SH-SY5Y (cell line): ENCODE measurements around the gene FBXO22.

Source experiments
- GATA2 ChIP-seq: IDR thresholded peaks from 2 replicates; pipeline ENCODE4 v1.6.1; 2011; ENCODE audit warnings: mild to moderate bottlenecking, low read depth, low read length
- GATA3 ChIP-seq: IDR thresholded peaks from 2 replicates; pipeline ENCODE4 v1.6.1; 2011; ENCODE audit warnings: low read depth, mild to moderate bottlenecking, low read length, moderate library complexity

FBXO22 gene

DNA sequence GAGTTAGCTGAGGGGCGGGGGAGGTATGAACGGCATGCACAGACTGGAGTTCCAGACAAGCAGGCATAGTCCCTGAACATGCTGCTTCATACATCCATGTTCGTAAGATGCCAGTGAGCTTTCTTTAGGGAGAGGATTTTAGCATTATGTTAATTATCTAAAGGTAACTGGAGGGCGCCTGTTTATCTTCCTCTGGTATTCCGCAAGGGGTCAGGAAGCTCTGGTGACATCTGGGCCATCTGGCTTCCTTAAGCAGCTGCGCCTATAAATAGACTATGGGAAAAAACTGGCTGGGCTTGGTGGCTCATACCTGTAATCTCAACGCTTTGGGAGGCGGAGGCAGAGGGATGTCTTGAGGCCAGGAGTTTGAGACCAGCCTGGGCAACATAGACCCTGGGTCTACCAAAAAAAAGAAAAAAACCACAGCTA lies 1.5 kb upstream of the FBXO22 start:
- TF ChIP-seq GATA3 = no peak

DNA sequence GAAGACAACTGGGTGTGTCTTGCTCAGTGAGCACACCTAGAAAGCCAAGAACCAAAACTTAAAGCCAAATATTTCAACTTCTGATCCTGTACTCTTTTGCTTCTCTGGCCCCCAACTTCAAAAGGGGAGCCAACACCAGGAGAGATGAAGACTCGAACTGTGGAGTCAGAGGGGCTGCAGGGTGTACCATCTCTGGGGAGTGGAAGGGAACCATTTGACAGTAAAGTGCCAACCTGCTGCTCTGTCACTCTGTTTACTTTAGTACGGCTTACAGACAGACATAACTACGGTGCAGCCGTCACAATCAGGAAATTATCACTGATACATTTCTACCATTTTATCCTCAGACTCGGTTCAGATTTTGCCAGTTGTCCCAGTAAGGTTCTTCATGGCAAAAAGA lies 1.6 kb downstream of the FBXO22 start:
- TF ChIP-seq GATA3 (no peak), GATA2 (no peak)

DNA sequence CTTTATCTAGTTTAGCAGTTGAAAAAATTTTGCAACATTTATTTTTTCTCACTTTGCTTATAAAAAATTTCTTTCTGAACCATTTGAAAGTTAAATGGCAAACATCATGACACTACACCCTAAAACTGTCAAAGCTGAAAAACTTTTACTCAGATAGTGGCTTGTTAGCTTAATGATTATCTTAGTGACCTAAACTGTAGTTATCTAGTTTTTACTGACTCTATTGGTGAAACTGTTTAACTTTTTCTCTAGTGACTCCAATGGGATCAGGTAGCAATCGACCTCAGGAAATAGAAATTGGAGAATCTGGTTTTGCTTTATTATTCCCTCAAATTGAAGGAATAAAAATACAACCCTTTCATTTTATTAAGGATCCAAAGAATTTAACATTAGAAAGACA lies 13.3 kb downstream of the FBXO22 start:
- TF ChIP-seq GATA3 (no peak), GATA2 (no peak)

DNA sequence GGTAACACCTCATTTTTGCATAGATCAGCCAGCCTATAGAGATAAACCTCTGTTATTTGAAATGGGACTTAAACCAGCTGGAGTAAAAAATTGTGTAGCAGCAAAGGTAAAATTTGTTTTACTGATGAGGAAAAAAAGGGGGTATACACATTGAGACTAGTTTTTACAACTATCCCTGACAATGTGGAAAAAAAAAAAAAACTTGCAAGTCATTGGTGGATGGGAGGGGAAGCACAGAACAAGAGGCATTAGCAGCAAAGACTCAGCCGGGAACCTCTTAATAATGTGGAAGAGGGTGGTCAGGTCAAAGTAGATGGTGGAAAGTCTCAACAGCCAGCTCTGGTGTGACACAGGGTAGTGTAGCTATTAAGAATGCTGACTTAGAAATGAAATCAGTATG lies 14.5 kb downstream of the FBXO22 start:
- TF ChIP-seq GATA2 (no peak), GATA3 (no peak)

DNA sequence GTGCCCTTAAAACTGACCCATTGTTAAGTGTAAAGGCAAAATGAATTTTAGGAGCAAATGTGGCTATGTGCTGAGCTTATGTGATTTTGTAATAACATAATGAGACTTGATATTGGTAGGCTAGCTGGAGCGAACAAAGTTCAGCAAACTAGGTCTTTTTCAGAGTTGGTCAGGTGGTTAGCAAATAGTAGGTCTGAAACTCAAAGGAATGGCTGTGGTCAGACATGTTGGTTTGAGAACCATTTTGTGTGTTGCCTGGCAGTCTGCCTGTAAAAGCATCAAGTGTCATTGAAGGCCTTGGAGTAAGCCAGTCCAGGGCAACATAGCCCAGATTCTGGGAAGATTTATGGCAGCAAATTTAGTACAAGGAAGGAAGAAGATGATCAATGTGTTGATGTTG lies 16.4 kb downstream of the FBXO22 start:
- TF ChIP-seq GATA3 = no peak
- no peak for TF ChIP-seq GATA2

DNA sequence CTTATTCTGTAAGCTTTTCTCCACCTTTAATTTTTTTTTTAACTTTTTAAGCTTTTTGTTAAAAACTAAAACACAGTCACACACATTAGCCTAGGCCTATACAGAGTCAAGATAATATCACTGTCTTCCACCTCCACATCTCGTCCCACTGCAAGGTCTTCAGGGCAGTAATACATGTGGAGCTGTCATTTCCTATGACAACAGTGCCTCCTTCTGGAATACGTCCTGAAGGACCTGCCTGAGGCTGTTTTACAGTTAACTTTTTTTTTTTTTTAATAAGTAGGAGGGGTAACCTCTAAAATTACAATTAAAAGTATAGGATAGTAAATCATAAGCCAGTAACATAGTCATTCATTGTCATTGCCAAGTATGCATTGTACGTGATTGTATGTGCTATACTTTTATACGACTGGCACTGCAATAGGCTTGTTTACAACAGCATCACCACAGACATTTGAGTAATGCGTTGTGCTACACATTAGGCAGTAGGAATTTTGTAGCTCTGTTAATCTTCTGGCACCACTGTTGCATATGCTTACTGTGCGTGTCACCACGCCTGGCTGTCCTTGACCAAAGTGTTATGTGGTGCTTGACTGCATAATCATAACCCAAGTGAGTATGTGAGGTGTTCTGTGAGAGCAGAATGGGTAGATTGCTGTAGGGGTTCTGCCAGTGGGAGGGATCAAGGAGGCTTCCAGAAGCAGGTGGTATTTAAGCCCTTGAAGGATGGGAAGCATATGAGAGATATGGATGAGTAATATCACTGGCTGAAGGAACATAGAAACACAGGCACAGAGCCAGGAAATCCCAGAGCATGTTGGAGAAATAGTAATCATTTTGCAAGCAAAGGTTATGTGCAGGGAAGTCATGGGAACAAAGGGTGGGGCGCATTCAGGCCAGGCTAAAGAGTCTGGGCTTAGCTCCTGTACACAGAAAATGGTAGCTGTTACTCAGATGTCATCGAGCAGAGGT lies 18.3 kb downstream of the FBXO22 start:
- TF ChIP-seq GATA3 = no peak
- TF ChIP-seq GATA2 = no peak

DNA sequence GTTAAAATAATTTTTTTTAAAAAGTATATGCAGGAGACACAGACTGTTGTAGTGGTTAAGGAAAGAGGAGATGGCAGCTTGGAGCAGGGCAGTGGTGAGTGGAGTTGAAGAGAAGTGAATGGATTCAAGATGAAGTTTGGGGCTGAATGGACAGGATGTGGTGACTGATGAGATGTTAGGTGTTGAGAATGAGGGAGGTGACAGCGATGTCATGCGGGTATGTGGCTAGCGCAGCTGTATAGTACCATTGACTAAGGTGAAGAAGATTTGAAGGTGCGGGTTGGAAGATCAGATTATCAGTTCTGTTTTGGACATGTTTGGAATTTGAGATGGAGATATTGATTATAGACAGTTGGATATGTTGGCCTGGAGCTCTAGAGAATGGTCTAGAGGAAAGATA lies 20.1 kb downstream of the FBXO22 start:
- TF ChIP-seq GATA2 (no peak), GATA3 (no peak)

DNA sequence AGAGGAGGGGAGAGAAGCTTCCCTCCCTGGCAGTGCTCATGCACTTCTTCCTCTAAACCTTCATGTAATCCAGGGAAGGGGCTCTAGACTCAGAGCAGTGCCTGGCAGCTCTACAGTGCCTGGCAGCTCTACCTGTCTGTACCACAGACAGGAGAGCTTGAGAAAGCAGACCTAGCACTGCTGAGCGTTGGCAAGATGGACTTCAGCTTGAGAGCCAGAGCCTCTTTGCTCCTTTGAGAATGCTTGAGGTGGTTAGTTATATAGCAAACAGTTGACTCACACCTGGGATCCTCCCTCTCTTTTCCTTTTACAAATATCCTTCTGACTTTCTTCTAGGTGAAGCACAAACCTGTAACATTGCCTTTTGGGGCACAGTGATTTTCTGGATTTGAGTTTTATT lies 20.9 kb downstream of the FBXO22 start:
- TF ChIP-seq GATA3 (no peak), GATA2 (no peak)

DNA sequence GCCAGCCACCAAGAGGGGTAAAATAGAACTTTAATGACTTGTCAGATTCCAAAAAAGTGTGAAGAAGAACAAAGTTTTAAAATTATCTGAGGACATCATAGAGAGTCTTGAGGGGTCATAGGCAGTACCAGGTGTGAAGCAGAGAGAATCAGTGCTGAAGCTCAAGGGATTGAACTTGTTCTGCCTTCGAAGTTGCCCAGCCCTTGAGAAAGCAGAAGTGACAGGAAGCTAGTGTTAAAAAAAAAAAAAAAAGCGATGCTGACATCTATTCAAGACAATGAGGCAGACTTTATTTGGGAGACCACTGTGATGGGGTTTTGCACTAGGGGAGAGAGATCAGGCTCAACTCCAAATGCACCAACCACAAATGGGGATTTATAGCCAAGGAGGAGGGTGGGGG lies 21.8 kb downstream of the FBXO22 start:
- TF ChIP-seq GATA2 (no peak), GATA3 (no peak)

DNA sequence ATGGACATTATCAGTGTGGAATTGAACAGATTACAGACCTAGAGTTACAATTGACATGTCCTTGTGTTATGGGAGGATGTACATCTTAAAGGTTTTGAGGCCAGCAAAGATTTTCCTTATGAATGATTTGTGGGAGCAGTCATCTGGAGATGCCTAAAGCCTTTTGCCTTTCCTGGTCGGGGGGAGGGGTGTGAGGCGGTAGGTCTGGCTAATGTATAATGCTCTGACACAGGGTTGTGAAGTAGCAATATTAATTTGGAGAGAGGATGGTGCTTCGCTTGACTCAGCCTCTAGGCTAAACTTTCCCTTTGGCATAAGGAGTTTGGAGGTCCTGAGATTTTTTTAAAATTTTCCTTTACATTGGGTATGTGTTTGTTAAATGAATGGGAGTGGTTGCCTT lies 23.3 kb downstream of the FBXO22 start:
- TF ChIP-seq GATA3 = no peak
- TF ChIP-seq GATA2 = no peak

DNA sequence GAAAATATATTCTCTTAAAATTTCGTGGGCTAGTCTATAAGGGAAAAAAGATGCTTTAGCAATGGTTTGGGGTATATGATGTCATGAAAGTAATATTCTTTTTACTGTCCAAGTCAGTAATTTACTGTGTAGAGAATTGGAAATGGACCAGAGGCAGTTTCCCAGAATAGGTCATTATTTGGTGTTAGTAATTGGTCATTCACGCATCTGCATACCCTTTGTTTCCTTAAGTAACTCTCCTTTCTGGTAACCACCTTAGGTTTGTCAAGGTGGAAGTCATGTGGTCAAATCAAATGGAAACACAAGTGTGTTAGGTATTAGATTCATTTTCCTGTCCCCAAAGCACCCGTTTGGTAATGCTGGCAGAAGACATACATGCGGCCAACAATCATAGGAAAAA lies 23.9 kb downstream of the FBXO22 start:
- no peak for TF ChIP-seq GATA3
- no peak for TF ChIP-seq GATA2

DNA sequence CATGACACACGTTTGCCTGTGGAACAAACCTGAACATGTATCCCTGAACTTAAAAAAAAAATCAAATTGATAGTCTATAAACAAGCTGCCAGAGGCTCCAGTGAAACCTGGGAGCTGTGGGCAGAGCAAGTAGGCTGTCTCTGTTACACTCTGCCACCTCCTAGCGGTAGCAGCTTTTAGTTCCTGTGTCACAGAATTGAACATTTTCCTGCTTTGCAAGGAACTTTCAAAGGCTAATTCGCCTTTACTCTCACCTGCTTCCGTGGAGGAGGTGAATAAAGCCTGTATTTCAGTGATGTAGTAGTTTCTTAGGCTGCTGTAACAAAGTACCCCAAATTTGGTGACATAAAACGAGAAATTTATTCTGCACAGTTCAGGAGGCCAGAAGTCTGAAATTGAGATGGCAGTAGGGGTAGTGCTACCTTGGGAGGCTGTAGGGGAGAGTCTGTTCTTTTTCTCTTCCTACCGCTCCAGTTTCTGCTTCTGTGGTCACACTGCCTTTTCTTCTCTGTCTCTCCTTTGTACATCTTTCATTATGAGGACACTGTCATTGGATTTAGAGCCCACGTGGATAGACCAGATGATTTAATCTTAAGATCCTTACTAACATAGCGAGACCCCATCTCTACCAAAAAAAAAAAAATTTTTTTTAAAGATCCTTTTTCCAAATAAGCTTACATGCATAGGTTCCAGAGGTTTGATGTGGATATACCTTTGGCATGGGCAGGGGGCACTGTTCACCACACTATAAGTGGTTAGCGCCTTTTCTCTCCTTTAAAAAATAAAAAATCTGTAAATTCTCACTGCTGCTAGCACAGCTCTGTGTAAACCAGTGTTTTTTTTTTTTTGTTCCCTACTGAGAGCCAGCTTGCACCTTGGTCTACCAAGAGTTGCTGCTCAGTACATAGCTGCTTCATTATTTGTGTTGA lies 25.3 kb downstream of the FBXO22 start:
- TF ChIP-seq GATA3 (no peak), GATA2 (no peak)

DNA sequence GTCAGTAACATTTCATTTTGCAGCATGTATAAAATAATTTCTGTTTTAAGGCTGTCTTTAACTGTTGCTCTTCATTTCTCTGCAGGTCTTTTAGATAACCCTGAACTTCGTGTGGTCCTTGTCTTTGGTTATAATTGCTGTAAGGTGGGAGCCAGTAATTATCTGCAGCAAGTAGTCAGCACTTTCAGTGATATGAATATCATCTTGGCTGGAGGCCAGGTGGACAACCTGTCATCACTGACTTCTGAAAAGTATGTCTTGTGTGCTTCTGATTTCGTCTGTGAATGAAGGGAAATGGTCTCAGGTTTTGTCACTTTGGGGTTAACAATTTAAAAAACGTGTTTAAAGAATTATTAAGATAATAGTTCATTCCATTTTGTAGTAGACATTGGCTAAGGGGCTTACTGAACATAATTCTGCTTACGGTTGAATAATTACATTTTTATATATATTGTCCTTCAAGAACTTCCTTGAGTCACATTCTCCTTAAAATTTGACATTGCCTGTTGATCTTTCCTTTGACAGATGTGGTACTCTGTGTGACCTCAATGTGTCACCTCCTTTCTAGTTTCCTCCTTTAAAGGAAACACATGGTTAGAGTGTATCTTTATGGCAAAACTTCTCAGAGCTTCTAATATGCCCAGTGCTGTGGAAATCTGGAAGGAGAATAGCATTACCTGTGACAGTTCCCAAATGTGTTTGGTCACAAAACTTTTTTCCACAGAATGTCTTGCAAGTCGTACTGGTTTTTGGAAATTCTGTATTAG lies 26.3 kb downstream of the FBXO22 start:
- no peak for TF ChIP-seq GATA2
- no peak for TF ChIP-seq GATA3

DNA sequence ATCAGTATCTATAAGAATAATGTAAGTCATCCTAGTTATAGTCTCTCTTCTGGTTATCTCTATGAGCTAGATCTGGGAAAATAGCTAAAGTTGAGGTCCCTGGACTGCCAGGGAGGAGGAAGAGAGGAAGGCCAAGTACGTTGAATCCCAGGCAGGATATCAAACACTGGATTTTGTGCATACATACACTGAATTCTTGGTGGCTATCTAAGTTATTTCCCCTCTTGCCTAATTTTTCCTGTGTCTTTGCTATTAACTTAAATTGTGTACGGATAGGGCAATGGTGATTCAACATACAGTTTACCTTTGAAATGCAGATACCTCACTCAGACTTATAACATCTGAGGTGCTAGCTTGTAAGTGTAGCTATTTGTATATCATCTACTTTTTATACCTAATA lies 27.2 kb downstream of the FBXO22 start:
- TF ChIP-seq GATA2 = no peak
- TF ChIP-seq GATA3 = no peak
